ENCODE results near the gene ACTN2.

Gene ACTN2

DNA sequence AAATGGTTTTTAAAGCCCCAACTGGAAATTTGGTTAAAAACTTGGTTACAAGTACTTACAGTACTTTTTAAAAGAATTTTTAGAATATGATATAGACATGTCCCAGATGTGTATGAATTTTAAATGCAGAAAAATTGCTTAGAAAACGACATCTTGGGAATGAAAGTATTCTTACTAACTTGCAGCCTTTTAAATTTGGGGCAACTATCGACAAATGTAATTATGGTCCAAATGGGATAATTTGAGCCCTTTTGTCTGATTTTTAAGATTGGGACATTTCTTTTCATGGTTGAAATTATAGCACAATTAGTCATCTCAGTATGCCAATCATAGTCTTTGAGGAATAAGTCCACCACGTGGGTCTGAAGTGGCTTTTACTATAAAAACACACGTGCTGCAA, 65.6 kb downstream of the ACTN2 start:
- H3K4me3 ChIP-seq (replicated peaks in 1 of 2; ENCODE audit: low read depth in 2 of 2, low read length in 2 of 2), result no peak overlapping the region
- TF ChIP-seq, protein P1, sequence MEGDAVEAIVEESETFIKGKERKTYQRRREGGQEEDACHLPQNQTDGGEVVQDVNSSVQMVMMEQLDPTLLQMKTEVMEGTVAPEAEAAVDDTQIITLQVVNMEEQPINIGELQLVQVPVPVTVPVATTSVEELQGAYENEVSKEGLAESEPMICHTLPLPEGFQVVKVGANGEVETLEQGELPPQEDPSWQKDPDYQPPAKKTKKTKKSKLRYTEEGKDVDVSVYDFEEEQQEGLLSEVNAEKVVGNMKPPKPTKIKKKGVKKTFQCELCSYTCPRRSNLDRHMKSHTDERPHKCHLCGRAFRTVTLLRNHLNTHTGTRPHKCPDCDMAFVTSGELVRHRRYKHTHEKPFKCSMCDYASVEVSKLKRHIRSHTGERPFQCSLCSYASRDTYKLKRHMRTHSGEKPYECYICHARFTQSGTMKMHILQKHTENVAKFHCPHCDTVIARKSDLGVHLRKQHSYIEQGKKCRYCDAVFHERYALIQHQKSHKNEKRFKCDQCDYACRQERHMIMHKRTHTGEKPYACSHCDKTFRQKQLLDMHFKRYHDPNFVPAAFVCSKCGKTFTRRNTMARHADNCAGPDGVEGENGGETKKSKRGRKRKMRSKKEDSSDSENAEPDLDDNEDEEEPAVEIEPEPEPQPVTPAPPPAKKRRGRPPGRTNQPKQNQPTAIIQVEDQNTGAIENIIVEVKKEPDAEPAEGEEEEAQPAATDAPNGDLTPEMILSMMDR (IDR thresholded peaks at IDR 0.05; ENCODE audit: low read depth, low read length), result no peak
- DNase-seq (ENCODE audit: low read depth in 2 of 2), result no peak

DNA sequence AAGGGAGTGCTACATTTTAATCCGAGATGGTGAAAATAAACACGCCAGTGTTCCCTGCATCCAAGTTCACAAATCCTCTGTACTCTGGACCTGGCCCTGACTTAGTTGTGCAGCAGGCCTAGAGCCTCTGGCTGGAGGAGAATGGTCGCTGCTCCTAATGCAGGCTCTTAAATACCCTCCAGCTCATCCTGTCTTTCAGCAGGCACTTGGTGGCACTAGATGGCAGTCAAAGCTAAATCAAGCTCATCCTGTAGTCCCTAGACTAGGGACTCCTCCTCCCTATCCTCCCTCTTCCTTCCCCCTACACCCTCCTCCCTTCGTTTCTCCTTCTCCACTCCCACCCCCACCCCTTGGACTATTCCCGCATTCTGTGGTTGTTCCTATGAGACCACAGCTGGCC, 67.2 kb downstream of the ACTN2 start:
- TF ChIP-seq, protein P1 (IDR thresholded peaks at IDR 0.05; ENCODE audit: low read depth, low read length), result no peak
- DNase-seq (ENCODE audit: low read depth in 2 of 2), result peak; percentile 18 to 32
- no peak overlapping the region for H3K4me3 ChIP-seq (replicated peaks in 1 of 2; ENCODE audit: low read depth in 2 of 2, low read length in 2 of 2)

DNA sequence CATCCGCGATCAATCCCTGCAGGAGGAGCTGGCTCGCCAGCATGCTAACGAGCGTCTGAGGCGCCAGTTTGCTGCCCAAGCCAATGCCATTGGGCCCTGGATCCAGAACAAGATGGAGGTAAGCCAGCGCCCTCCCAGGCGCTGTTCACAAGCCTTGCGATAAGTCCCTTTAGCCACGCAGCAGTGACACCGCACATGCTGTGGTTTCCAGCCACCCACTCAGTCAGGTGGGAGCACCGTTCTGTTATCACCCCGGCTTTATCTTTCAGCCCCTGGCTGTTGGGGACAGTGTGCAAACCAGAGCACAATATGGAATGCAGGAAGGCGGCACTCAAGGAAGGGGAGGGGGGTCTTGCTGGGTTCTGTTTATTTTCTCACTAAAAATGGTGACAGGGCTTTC, 67.7 kb downstream of the ACTN2 start:
- DNase-seq (ENCODE audit: low read depth in 2 of 2), result no peak
- no peak overlapping the region for H3K4me3 ChIP-seq (replicated peaks in 1 of 2; ENCODE audit: low read depth in 2 of 2, low read length in 2 of 2)
- TF ChIP-seq, protein P1 (IDR thresholded peaks at IDR 0.05; ENCODE audit: low read depth, low read length), result no peak

DNA sequence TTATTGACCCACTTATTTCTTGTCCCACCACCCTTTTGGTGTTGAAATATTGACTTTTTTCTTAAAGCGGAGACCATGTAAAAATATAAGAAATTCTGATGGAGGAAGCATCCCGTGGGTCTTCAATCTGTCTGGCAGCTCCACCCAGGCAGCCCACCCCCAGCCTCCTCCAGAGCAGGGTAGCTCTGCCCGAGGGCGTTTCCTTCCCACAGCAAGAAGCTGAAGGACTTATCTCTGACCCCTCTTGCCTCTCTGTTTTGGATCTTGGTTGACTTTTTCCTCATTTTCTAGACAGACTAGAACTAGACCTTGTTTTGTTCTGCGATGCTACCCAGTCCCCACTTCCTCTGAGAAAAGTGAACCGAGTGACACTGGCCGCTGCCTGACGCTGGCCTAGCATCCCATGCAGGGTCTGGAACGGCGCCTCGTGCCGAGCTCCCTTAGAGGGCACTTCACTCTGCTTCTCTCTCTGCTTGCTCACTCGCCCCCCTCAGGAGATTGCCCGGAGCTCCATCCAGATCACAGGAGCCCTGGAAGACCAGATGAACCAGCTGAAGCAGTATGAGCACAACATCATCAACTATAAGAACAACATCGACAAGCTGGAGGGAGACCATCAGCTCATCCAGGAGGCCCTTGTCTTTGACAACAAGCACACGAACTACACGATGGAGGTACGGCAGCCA, 68.4 kb downstream of the ACTN2 start:
- TF ChIP-seq, protein P1 (IDR thresholded peaks at IDR 0.05; ENCODE audit: low read depth, low read length), result no peak

DNA sequence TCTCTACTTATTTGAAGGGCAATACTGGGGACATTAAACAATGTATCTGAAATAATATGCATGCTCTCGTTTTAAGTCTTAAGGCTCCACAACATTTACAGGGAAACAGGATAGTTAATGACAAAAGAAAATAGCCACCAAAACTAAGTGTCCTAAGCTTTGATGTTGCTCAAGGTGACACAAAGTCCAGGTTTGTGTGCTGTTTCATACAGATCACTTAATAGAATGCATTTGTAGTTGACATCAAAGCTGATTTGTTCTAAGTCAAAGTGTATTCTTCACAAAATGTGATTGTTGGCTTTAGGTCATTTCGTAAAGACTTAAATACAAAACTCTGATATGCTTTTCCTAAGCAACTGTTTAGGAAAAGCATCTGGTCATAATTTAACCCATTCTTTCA, 71.3 kb downstream of the ACTN2 start:
- TF ChIP-seq, protein P1 (IDR thresholded peaks at IDR 0.05; ENCODE audit: low read depth, low read length), result no peak
- DNase-seq (ENCODE audit: low read depth in 2 of 2), result no peak
- no peak overlapping the region for H3K4me3 ChIP-seq (replicated peaks in 1 of 2; ENCODE audit: low read depth in 2 of 2, low read length in 2 of 2)

More for the DNA sequence above, 68.4 kb downstream of the ACTN2 start:
- H3K4me3 ChIP-seq (replicated peaks in 1 of 2; ENCODE audit: low read depth in 2 of 2, low read length in 2 of 2), result no peak overlapping the region
- DNase-seq (ENCODE audit: low read depth in 2 of 2), result no peak

DNA sequence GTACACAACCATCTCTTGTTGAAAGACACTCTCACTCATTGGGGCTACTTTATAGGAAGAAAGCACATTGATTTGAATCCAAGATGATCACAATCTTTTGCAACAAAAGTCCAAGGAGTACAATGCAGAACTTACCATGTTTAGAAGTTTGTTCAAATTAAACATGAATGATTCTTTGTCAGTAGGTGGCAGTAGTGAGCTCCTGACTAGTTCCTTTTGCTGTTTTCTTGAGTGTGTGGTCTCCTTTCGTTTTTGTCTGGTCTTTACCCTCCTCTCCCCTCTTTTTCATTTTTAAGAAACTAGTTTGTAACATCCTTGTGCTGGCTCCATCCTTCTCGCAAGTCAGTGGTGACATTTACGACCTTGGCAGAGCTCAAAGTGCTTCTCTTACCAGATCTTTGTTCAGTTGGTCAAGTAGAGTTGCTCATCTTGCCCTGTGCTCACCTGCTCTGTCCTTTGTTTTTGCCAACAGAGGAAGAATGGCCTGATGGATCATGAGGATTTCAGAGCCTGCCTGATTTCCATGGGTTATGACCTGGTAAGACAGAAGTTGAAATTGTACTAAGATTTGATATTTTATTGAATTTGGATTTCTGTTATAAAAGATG, 73.1 kb downstream of the ACTN2 start:
- TF ChIP-seq, protein P1 (IDR thresholded peaks at IDR 0.05; ENCODE audit: low read depth, low read length), result peak; percentile 66
- peak; percentile 59 to 62 for DNase-seq (ENCODE audit: low read depth in 2 of 2)
- H3K4me3 ChIP-seq (replicated peaks in 1 of 2; ENCODE audit: low read depth in 2 of 2, low read length in 2 of 2), result no peak overlapping the region

Measured in cardiac fibroblast (primary cell).